Suprapubic skin (tissue), 4 donors: ENCODE measurements around the gene RHBDF1. TPM values are rescaled to one million over a fixed set of nuclear protein-coding genes. Genes with fewer than 3 reads are reported as not detected.

Experiments
- DNase-seq, 2 donors: peaks; one replicate each; pipeline ENCODE4 v3.0.0-alpha.2; 2019; ENCODE audit warnings: low spot score in 2 of 2
- H3K27ac ChIP-seq: fragments of 200-600 bp; sonication (generic); one replicate; pipeline ENCODE4 v1.5.1; 2019
- H3K27me3 ChIP-seq: fragments of 200-600 bp; sonication (generic); one replicate; pipeline ENCODE4 v1.5.1; 2019
- H3K36me3 ChIP-seq: fragments of 200-600 bp; sonication (generic); one replicate; pipeline ENCODE4 v1.5.1; 2019
- H3K4me1 ChIP-seq: fragments of 200-600 bp; sonication (generic); one replicate; pipeline ENCODE4 v1.5.1; 2019
- H3K4me3 ChIP-seq: fragments of 200-600 bp; sonication (generic); one replicate; pipeline ENCODE4 v1.5.1; 2019; ENCODE audit warnings: mild to moderate bottlenecking
- H3K9me3 ChIP-seq: fragments of 200-600 bp; sonication (generic); one replicate; pipeline ENCODE4 v1.5.1; 2019
- EP300 ChIP-seq: sonication (generic); formaldehyde crosslinking; IDR thresholded peaks from one replicate; pipeline ENCODE4 v1.6.1; 2017; ENCODE audit warnings: antibody characterized with exemption
- POLR2A ChIP-seq, 2 donors: fragments of 450-650 bp; IDR thresholded peaks; one replicate each; pipeline ENCODE4 v1.6.1; 2017; ENCODE audit warnings: antibody characterized with exemption in 2 of 2, mild to moderate bottlenecking in 2 of 2, moderate library complexity in 2 of 2
- POLR2AphosphoS5 ChIP-seq, 3 donors: sonication (generic); formaldehyde crosslinking; IDR thresholded peaks; one replicate each; pipeline ENCODE4 v1.6.1; 2017; ENCODE audit warnings: antibody characterized with exemption in 3 of 3
- WGBS: methylation state at CpG from one replicate; pipeline ENCODE4 v1.1.5; 2018; 5-methylcytosine and 5-hydroxymethylcytosine counted together
- total RNA-seq, 4 donors: library from RNA; depleted of rRNA; stranded (reverse); fragments of >200 nt; gene quantifications; one replicate each; pipeline ENCODE4 v1.1.0, GENCODE V29; 2016
- TF ChIP-seq, protein P1 (sequence below), 2 donors: fragments of 200-600 bp in 1 of 2; fragments of 450-650 bp in 1 of 2; sonication (generic) in 1 of 2; IDR thresholded peaks; one replicate each; pipeline ENCODE4 v1.5.1; 2016 to 2019; ENCODE audit warnings: antibody characterized with exemption in 2 of 2, mild to moderate bottlenecking in 1 of 2, moderate library complexity in 1 of 2

Gene RHBDF1
- total RNA-seq, 4 donors from 2014 or later, result 32.1 to 107 (median 41.2) TPM

GRCh38 chr16:77273-77806 is 4.9 kb upstream of the RHBDF1 start:
- H3K4me1 ChIP-seq, result peaks cover 68% of the 10 kb centered on the region
- 9% methylated on average over 15 of the region's 31 CpGs for WGBS

GRCh38 chr16:76535-77272 is 4.3 kb upstream of the RHBDF1 start:
- H3K4me3 ChIP-seq, result peak overlapping the region; percentile 61

More at GRCh38 chr16:77273-77806, 4.9 kb upstream of the RHBDF1 start:
- Histone ChIP-seq H3K27ac (peak overlapping the region; percentile 89), H3K36me3 (peaks cover 13% of the 10 kb centered on the region), H3K9me3 (no peaks in the 10 kb centered on the region), H3K27me3 (no peaks in the 10 kb centered on the region), H3K4me3 (peak overlapping the region; percentile 61)
- no peak for DNase-seq
- no peak for TF ChIP-seq POLR2A (IDR thresholded peaks at IDR 0.05)
- no peak for TF ChIP-seq POLR2AphosphoS5 (IDR thresholded peaks at IDR 0.05)
- TF ChIP-seq, protein P1, sequence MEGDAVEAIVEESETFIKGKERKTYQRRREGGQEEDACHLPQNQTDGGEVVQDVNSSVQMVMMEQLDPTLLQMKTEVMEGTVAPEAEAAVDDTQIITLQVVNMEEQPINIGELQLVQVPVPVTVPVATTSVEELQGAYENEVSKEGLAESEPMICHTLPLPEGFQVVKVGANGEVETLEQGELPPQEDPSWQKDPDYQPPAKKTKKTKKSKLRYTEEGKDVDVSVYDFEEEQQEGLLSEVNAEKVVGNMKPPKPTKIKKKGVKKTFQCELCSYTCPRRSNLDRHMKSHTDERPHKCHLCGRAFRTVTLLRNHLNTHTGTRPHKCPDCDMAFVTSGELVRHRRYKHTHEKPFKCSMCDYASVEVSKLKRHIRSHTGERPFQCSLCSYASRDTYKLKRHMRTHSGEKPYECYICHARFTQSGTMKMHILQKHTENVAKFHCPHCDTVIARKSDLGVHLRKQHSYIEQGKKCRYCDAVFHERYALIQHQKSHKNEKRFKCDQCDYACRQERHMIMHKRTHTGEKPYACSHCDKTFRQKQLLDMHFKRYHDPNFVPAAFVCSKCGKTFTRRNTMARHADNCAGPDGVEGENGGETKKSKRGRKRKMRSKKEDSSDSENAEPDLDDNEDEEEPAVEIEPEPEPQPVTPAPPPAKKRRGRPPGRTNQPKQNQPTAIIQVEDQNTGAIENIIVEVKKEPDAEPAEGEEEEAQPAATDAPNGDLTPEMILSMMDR (IDR thresholded peaks at IDR 0.05), result no peak
- TF ChIP-seq EP300, result no peak

DNA sequence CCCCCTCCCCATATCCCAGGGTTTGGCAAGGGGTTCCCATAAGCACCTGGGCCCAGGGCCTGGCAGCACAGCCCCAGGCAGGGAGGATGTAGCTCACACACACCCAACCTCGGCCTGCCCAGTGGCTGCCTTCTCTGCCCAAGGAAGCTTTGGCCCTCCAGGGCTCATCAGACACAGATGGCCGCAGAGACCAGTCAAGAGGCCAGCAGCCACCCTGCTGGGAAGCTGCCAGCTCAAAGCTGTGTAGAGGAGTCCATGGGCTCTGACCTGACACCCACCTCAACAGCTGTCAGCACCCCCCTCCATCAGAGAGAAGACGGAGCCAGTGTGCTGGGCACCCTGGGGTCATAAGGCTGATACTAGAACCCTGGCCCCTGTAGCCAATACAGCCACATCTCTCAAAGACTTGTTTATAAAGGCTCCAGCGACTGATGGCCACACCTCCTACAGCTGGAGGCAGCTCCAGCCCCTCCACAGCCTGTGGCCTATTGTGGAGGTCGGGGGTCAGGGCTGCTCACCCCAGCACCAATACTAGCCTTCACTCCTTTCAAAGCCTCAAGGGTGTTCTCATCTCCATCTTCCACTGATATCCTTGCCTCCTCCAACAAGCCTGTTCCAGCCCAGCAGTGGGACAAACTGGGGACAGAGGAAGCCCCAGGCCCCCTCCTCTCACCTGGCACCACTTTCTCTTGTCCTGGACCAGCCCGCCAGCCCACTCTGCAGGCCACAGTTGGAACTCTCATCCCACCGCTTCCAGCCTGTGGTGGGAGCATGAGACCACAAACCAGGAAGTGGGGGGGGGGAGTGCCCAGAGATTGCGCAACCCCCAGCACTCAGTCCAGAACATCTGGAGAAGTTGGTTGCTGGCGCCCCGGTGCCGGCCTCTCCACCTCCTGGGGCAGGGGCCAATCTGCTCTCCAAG is 3.4 kb upstream of the RHBDF1 start:
- DNase-seq, result peak; percentile 93 to 94
- no peaks in the 10 kb centered on the region for H3K9me3 ChIP-seq
- H3K4me1 ChIP-seq, result peaks cover 78% of the 10 kb centered on the region
- 28% methylated on average over 8 of the region's 11 CpGs for WGBS
- TF ChIP-seq POLR2A (IDR thresholded peaks at IDR 0.05) (no peak), EP300 (no peak), POLR2AphosphoS5 (IDR thresholded peaks at IDR 0.05) (peak in 2 of 3 donors; percentile 4 to 23)
- TF ChIP-seq, protein P1 (IDR thresholded peaks at IDR 0.05), result peak in 1 of 2 donors; percentile 29
- H3K27me3 ChIP-seq, result no peaks in the 10 kb centered on the region
- peaks cover 9% of the 10 kb centered on the region for H3K36me3 ChIP-seq
- H3K27ac ChIP-seq, result peak overlapping the region; percentile 89
- H3K4me3 ChIP-seq, result peak overlapping the region; percentile 12

More at GRCh38 chr16:76535-77272, 4.3 kb upstream of the RHBDF1 start:
- peaks cover 69% of the 10 kb centered on the region for H3K4me1 ChIP-seq
- WGBS, result 34% methylated on average over 5 of the region's 13 CpGs
- H3K27ac ChIP-seq, result peak overlapping the region; percentile 89
- H3K36me3 ChIP-seq, result peaks cover 13% of the 10 kb centered on the region
- no peaks in the 10 kb centered on the region for H3K9me3 ChIP-seq
- DNase-seq, result peak in 1 of 2 donors; percentile 92
- H3K27me3 ChIP-seq, result no peaks in the 10 kb centered on the region
- TF ChIP-seq, protein P1 (IDR thresholded peaks at IDR 0.05), result no peak

DNA sequence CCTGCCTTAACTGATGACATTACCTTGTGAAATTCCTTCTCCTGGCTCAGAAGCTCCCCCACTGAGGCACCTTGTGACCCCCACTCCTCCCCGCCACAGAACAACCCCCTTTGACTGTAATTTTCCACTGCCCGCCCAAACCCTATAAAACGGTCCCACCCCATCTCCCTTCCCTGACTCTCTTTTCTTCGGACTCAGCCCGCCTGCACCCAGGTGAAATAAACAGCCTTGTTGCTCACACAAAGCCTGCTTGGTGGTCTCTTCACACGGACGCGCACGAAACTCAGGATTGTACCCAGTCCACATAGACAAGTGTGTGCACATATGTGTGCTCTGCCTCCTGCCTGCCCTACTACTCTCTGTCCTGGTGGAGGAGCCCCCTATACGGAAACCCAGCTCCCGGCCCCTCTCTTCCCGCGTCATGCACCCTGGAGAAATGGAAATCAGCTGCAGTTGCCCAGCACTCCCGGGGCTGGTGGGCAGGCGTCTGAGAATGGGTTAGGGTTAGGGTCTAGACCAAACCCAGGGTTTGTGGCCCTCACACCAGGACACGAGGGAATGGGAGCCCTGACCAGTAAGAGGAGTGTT is 2.4 kb upstream of the RHBDF1 start:
- H3K4me1 ChIP-seq, result peaks cover 88% of the 10 kb centered on the region
- H3K9me3 ChIP-seq, result no peaks in the 10 kb centered on the region
- H3K36me3 ChIP-seq, result peaks cover 4% of the 10 kb centered on the region
- TF ChIP-seq POLR2A (IDR thresholded peaks at IDR 0.05) (no peak), POLR2AphosphoS5 (IDR thresholded peaks at IDR 0.05) (no peak), EP300 (no peak)
- TF ChIP-seq, protein P1 (IDR thresholded peaks at IDR 0.05), result no peak
- DNase-seq, result no peak
- no peak overlapping the region for H3K4me3 ChIP-seq
- peak overlapping the region; percentile 89 for H3K27ac ChIP-seq
- 80% methylated on average over 11 of the region's 16 CpGs for WGBS
- no peaks in the 10 kb centered on the region for H3K27me3 ChIP-seq
